NB4 (cell line): Measurements from ENCODE around the gene BDKRB1.

Experiments
- CTCF ChIP-seq: IDR thresholded peaks from one replicate; pipeline ENCODE4 v1.5.1; 2012; ENCODE audit warnings: low read depth, low read length
- MAX ChIP-seq: IDR thresholded peaks from 2 replicates; pipeline ENCODE4 v1.6.1; 2011; ENCODE audit warnings: low read depth, low read length
- MYC ChIP-seq: IDR thresholded peaks from 2 replicates; pipeline ENCODE4 v1.6.1; 2011; ENCODE audit warnings: low read depth, low read length

- TF ChIP-seq MYC (no peak), CTCF (no peak), MAX (no peak)
Measured at GRCh38 chr14:96231056-96231455, 25.0 kb upstream of the BDKRB1 start.
